GM04504 (cell line): ENCODE results near the gene CNOT6L.
A peak's percentile ranks its signal among the peaks of the same experiment; 100 is the strongest.

Experiments
- DNase-seq: peaks from one replicate; pipeline ENCODE4 v3.0.0-alpha.2; 2012; ENCODE audit warnings: low read depth

CNOT6L gene

DNA sequence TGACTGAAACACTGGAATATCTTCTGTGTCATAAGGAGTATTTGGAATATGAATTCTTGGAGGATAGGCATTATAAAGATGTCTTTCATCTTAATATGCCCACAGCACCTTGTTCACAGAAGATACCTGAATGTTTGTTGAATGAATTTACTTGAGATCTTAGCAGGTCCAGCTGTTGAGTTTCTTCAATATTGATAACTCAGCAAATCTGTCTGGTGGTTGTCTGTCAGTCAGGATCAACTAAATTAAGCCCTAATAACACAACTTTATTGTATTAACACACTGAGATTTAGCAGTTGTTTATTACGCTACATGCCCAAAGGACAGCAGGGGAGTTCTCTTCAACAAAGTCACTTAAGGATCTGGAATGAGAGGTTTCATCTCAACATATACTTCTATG is 106.5 kb downstream of the CNOT6L start:
- DNase-seq = no peak

DNA sequence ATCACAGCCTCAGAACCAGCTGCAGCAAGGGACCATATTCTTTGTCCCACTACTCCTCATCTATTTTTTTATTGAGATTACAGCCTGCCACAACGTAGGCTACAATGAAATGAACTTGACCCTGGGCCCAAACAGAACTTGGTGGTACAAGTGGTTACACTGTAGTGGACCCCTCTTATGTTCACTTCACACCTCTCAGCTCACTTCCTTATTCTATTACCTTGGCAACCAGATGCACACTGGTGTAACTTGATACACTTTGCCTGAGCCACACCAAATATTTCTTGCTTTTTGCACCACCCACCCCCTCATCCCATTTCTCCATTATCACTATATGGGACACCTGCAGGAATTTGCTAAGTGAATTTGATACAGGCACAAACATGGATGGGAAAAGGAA is 107.7 kb downstream of the CNOT6L start:
- no peak for DNase-seq

DNA sequence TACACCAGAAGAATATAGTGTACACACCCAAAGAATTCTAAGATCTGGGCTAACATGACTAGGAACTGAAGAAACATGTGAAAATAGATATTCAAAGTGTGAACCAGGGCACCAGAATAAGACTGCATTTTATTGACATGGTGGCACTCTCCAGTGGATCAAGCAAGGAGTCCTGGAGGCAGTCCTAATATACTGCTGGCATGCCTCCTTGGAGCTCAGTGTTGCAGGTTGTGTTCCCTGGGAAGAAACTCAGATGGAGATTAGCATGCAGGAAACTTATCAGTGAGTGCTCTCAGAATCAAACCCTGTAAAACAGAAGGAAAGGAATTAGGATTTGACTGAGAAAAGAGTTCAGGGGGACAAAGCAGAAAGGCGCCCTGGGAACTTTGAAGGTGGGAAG is 108.5 kb downstream of the CNOT6L start:
- DNase-seq = no peak

- no peak for DNase-seq
Observed at GRCh38 chr4:77710059-77710458, 109.1 kb downstream of the CNOT6L start.

DNA sequence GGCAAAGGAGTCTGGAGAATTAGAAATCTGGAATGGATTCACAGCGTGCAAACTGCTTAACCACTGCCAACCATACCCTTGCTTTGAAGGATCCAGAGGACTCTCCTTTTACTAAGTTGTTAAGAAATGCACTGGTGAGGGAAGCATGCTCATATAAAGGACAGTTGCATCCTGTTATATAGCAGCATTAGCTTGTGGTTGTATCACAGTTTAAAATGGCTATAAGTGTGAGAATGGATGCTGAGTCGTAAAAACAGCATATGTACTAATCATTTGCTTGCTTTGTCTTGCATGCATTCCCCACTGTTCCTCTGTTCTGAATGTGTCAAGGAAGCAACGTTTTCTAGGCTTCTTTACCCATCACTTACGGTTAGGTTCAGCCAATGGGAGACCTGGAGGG is 112.5 kb downstream of the CNOT6L start:
- no peak for DNase-seq

GRCh38 chr4:77703666-77704065 is 115.5 kb downstream of the CNOT6L start:
- DNase-seq = no peak

GRCh38 chr4:77701121-77701520 is 118.0 kb downstream of the CNOT6L start:
- no peak for DNase-seq

- DNase-seq = peak; percentile 51
Observed at GRCh38 chr4:77699731-77700210, 119.4 kb downstream of the CNOT6L start.

DNA sequence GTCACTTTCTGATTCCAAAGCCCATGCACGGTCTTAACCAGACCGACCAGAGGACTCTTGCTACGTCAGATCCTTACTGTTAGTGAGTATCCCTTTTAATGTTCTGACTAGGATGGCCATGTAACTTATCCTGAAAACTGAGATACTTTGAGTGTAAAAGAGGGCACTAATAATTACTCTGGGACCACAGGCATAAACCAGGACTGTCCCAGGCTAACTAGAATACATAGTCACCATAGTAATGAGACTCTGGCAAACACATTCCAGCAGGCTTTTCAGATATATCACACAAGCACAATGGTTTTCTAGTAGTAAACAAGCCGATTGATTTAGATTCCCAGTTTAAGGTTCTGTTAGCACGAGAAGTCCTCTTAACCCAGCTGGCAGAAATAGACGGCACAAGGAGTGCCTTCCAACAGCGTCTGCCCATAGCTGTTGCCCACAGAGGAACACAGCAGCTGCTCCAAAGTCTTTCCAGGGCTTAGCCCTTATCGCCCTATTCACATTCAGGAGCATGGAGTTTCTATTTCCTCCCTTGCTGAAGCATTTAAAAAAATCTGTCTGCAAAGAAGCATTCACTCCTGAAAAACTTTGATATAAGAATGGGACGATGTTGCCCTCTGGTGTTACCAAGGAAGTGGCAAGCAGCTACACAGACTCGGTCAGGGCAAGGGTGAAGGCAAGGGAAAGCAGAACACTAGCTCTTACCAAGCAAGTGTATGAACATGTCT is 121.1 kb downstream of the CNOT6L start:
- peak; percentile 30 for DNase-seq

- DNase-seq = peak; percentile 71
Observed at GRCh38 chr4:77695774-77696173, 123.4 kb downstream of the CNOT6L start.

DNA sequence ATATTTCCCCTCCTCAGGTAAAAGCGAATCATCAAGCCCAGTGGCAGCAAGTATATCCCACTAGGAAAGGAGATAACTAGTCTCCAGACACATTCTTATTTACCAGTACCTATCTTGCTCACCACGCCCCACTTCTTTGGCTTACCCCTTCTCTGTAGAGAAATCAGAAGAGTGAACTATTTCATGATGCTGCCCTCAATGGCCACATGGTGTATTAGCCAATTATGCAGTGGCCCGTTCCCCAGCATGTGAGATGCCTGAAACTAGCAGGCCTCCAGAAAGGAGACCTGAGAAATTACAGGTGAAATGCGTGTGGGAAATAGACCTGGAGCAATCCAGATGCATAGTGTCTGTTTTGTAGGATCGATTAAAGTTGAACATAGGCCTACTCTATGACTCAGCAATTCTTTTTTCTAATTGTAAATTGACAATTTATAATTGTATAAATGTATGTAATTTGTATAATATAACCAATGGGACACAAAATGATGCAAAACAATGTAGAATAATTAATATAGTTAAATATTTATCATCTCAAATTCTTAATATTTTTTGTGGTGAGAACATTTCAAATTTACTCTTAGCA is 126.2 kb downstream of the CNOT6L start:
- DNase-seq = no peak

DNA sequence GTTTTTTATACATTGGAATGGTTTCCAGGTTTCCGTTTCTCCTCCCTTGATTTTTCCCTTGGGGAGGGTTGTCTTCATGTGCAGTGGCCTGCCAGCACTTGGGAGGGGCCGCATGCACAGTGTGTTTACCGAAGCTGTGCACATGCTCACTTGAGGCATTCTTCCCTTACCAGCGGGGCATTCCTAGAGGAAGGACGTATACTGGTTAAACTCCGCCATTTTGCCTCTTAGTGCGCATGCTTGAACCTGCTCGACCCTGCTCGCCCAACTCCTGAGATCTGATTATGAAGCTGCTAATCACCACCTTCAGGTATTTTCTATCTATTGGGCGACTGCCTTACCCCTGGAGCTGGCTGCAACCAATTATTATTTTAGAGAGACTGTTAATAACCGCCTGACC is 137.4 kb downstream of the CNOT6L start:
- no peak for DNase-seq

DNA sequence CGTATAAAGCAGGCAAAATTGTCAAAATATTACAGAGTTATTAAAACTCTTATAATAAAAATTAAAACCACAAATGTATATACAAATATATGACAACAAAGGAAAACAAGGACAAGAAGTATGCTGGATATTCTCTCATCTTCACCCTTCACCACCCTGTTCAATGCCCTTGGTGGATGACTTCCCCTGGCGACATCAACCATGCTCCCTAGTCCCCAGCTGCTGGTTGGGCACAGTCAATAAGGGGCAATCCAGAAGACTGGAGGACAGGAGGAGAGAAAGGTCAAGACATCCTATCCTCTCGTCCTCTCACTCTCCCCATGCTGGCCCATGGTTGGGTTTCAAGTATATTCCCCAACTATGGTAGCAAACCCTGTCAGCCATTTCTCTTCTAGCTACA is 142.3 kb downstream of the CNOT6L start:
- DNase-seq = no peak

GRCh38 chr4:77671051-77671450 is 148.1 kb downstream of the CNOT6L start:
- DNase-seq = no peak

DNA sequence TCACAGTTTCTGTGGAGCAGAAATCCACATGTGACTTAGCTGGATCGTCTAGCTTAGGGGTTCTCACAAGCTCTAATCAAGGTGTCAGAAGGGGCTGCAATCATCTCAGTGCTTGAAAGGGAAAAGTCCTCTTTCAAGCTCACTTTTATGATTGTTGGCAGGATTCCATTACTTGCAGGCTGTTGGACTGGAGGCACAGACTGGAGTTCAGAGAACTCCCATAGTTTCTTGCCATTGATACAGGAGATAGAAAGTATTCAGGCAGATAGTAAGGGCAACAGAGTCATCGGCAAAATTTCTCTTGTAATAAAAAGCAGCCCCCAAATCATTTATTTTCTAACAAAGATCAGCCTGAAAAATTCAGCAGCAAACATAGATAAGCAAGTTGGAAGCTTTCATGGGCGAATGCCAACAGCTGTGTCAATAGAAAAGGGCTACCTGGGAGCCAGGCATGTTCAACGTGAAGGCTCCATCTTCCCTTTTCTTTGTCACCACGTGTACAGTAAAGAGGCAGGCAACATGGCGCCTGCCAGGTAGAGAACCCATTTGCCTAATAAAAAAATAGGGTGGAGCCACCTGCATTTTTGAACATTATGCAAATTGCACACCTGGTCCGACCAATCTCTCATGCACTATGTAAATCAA is 149.1 kb downstream of the CNOT6L start:
- DNase-seq = no peak

- DNase-seq = no peak
Observed at GRCh38 chr4:77665381-77666069, 153.6 kb downstream of the CNOT6L start.
